ENCODE measurements around the gene ATP5MC3. TPM values are rescaled to one million over a fixed set of nuclear protein-coding genes. Genes with fewer than 3 reads are reported as not detected.

Gene ATP5MC3
- total and polyA plus RNA-seq, 10 of the 15 experiments (the other 5 are each of a cell fraction or from before 2014, with no cell fraction given): 308 to 1,196 (median 550) TPM

GRCh38 chr2:175151791-175152190 lies 29.7 kb downstream of the ATP5MC3 start:
- no peak for DNase-seq (ENCODE audit: low read depth, low spot score)
- H3K27ac ChIP-seq (ENCODE audit: control insufficient read depth, insufficient read depth): no peak overlapping the region
- 50% methylated on average over 1 of the region's 1 CpG for WGBS (ENCODE audit: insufficient coverage, insufficient replicate concordance, low lambda C conversion rate, missing lambda C conversion rate)
- H2AFZ ChIP-seq (ENCODE audit: control insufficient read depth, low read depth, low read length): no peak overlapping the region
- peaks cover 6% of the 10 kb centered on the region for H4K20me1 ChIP-seq (ENCODE audit: control insufficient read depth, insufficient read depth)
- no peaks in the 10 kb centered on the region for H3K27me3 ChIP-seq (replicated peaks in 1 of 2; ENCODE audit: control insufficient read depth in 2 of 2, insufficient read depth in 2 of 2, low read length in 1 of 2)
- peaks cover 18% of the 10 kb centered on the region for H3K4me1 ChIP-seq (ENCODE audit: control insufficient read depth, insufficient read depth, low read length)
- H3K4me3 ChIP-seq: no peak overlapping the region
- 0 out of 2 replicates have a peak overlapping the region, but pooled peaks have one; percentile 11 for H3K4me2 ChIP-seq (ENCODE audit: control insufficient read depth, insufficient read depth)
- no peaks in the 10 kb centered on the region for H3K9me3 ChIP-seq (replicated peaks; ENCODE audit: control insufficient read depth, insufficient read depth, low read length)
- H3K79me2 ChIP-seq (ENCODE audit: control insufficient read depth, insufficient read depth, low read length): peaks cover 77% of the 10 kb centered on the region
- POLR2A ChIA-PET: interaction anchor here (1.4 kb wide), 1 partner anchor 43 kb away, joined by 4 read pairs; no protein-coding TSS in a partner anchor
- no peak for ATAC-seq
- no peak overlapping the region for H3K9ac ChIP-seq (ENCODE audit: control insufficient read depth, insufficient read depth, low read length)
- CTCF ChIA-PET: interaction anchor here (1.2 to 3.9 kb wide), 3 partner anchors 13 to 29 kb away, joined by 3 to 20 read pairs (median 7); no protein-coding TSS in a partner anchor
- BruUV-seq (replicated peaks): no TSS peak
- peaks cover 0 to 4% of the 10 kb centered on the region in 2 experiments; a peak in 1 of 4 replicates for H3K36me3 ChIP-seq (ENCODE audit: control insufficient read depth in 2 of 2, insufficient read depth in 2 of 2, low read length in 1 of 2)
- TF ChIP-seq SIX5 (IDR thresholded peaks at IDR 0.05; ENCODE audit: low read depth, low read length, severe bottlenecking): no peak
- TF ChIP-seq SRF (IDR thresholded peaks at IDR 0.05; ENCODE audit: low read depth in 2 of 2, low read length in 2 of 2): no peak
- no peak for TF ChIP-seq PRDM15 (CRISPR knock-in tag; IDR thresholded peaks at IDR 0.05)
- no peak for TF ChIP-seq KAT2A (conservative IDR thresholded peaks at IDR 0.05; ENCODE audit: control insufficient read depth, low read depth, low read length)
- no peak for TF ChIP-seq MYC (IDR thresholded peaks at IDR 0.05; ENCODE audit: insufficient read depth, insufficient read length, insufficient replicate concordance, low read length, severe bottlenecking)
- RAD21 ChIA-PET (ENCODE audit: unreplicated experiment): interaction anchor here (1.2 kb wide), 1 partner anchor 19 kb away, joined by 3 read pairs; no protein-coding TSS in a partner anchor
- no peak for FAIRE-seq
- SMC1A ChIA-PET (ENCODE audit: uncharacterized antibody, unreplicated experiment): interaction anchor here (0.8 to 4.9 kb wide), 4 partner anchors 14 to 26 kb away, joined by 3 to 33 read pairs (median 4); partner anchors contain the start of gene ATF2
- in situ Hi-C loops (cut with MboI): no loop called here
- intact Hi-C loops (cut with micrococcal nuclease; ENCODE audit: unreplicated experiment): no loop called here
